Bronchial smooth muscle cell (primary cell): ENCODE results near the gene FAM24A. TPM values are rescaled to one million over a fixed set of nuclear protein-coding genes. Genes with fewer than 3 reads are reported as not detected.

Experiments used
- total RNA-seq: library from RNA; depleted of rRNA; stranded (reverse); fragments of >200 nt; gene quantifications from 2 replicates; pipeline ENCODE4 v1.2.1, GENCODE V29; 2014

FAM24A gene, protein sequence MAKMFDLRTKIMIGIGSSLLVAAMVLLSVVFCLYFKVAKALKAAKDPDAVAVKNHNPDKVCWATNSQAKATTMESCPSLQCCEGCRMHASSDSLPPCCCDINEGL
- total RNA-seq: not detected in 2 replicates

DNA sequence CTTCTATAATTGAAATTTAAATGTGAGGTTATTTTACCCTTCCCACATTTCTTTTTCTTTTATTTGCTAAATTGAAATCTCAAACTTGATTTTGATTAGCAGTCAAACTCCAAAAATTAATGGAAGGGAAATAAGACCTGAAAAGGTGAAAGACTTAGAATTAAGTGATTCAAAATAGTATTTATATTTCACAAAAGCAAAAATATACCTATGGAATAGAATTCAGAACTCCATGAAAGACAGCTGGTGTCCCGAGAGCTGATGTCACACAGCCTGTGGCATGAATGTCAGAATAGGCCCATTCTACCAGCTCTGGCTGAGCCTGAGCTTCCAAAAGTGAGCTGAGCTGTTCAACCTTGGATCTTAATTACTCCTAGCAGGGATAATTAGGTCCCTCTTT is at the start of gene FAM24A:
TSS of gene FAM24A (plus strand) at position 301 of the 400 bp plus-strand sequence. CDS start 1,025 bp downstream, outside the sequence.

DNA sequence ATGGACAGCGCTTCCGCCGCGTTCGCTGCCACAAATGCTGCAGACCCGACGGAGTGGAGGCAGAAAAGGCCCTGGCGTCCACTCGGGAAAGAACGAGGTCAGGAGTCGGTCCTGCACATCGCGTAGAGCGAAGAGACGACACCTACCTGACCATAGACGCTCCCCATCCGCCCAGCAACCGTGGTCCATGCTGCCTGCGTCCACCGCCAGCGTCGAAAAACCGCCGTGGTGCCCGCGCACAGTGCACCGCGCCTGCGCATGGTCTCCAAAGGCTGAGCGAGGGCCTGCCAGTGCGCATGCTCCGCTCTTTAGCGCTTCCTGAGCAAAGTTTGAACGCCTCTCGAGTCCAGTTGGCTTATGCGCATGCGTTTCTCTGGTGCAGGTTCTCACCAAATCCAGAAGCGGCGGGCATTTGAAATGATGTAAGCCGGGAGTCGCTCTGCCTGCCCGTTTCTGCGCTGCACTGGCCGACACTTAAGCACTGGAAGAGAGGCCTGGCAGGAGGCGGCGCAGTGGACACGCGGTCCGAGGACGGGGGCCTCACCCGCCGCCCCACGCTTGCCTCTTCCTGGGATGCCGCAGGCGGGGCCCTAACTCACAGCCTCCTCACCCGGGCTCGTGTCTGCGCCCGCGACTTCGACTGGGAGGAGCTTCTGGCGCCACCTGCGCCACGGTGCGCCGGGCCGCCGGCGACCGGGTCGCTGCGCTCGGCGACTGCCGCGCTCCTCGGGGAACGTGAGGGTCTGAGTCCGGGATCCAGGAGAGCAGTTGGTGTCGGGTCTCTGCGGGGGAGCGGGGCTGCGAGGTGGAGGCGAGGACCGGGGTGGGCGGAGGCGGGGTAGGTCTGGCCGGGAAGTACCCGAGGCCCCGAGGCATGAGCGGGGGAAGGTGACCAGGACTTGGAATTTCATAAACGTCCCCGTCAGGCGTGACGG is 30.8 kb upstream of the FAM24A start, which contains the start of gene FAM24B:
TSS of gene FAM24B (minus strand) at position 243 of the 935 bp plus-strand sequence. CDS start 29,066 bp downstream, outside the sequence.

DNA sequence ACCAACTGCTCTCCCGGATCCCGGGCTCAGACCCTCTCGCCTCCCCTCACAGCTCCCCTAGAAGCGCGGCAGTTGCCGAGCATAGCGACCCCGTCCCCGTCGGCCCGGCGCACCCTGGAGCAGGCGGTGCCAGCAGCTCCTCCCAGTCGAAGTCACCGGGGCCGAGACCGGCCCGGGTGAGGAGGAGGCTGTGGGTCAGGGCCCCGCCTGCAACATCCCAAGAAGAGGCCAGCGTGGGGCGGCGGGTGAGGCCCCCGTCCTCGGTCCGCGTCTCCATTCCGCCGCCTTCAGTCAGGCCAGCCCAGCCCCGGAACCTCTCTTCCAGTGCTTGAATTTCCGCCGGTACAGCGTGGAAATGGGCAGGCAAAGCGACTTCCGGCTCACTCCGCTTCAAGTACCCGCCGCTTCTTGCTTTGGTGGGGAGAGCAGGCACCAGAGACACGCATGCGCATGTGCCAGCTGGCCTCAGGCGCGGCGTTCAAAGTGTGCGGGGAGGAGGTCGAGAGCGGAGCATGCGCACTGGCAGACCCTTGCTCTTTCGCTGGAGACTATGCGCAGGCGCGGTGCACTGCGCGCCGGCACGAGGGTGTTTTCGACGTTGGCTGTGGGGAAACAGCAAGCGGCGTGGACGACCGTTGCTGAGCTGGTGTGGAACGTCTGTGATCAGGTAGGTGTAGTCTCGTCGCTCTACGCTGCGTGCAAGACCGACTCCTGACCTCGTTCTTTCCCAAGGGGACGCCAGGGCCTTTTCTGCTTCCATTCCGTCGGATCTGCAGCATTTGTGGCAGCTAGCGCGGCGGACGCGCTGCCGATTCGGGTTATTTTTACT is 43.7 kb downstream of the FAM24A start, which contains the start of gene C10orf88:
TSS of gene C10orf88 (minus strand) at position 326 of the 829 bp plus-strand sequence. CDS start at position 277, 49 bp downstream.

Other genes with a start within 250 kb of the FAM24A start
- gene C10orf120, start 210.8 kb upstream of the FAM24A start, total RNA-seq: not detected in 2 replicates
- 0.43 and 0.47 TPM in 2 replicates for gene CUZD1, start 64.8 kb upstream of the FAM24A start, total RNA-seq
- gene FAM24B, start 31.0 kb upstream of the FAM24A start, total RNA-seq: 7.3 and 10.7 TPM in 2 replicates
- gene C10orf88, start 43.6 kb downstream of the FAM24A start, total RNA-seq: 11.2 and 11.5 TPM in 2 replicates
- 6.1 and 7.3 TPM in 2 replicates for gene PSTK, start 69.8 kb downstream of the FAM24A start, total RNA-seq
- 1.2 and 2.2 TPM in 2 replicates for gene IKZF5, start 98.2 kb downstream of the FAM24A start, total RNA-seq
- gene ACADSB, start 98.4 kb downstream of the FAM24A start, total RNA-seq: 4.4 and 7.1 TPM in 2 replicates
- 0.16 TPM in 1 of 2 replicates, not detected in the other for gene HMX3, start 225.4 kb downstream of the FAM24A start, total RNA-seq
- gene HMX2, start 237.5 kb downstream of the FAM24A start, total RNA-seq: not detected in 2 replicates
- gene BUB3, start 243.8 kb downstream of the FAM24A start, total RNA-seq: 106 and 141 TPM in 2 replicates